Measurements from ENCODE around the gene EPB41. TPM values are rescaled to one million over a fixed set of nuclear protein-coding genes. Genes with fewer than 3 reads are reported as not detected.

EPB41 gene
- total and polyA plus RNA-seq, 2 of the 8 experiments (the other 6 are each of a cell fraction or from before 2014, with no cell fraction given): 36.7 to 109 TPM

GRCh38 chr1:29017975-29018712 is 103.8 kb downstream of the EPB41 start (continued):
- TF ChIP-seq GTF2F1 (IDR thresholded peaks at IDR 0.05; ENCODE audit: borderline replicate concordance, low read depth, low read length): no peak
- no peak for TF ChIP-seq CHD7 (IDR thresholded peaks at IDR 0.05; ENCODE audit: insufficient replicate concordance, low read length)
- no peak for TF ChIP-seq KDM5A (IDR thresholded peaks at IDR 0.05; ENCODE audit: low read length)
- no peak for TF ChIP-seq POLR2AphosphoS5 (IDR thresholded peaks at IDR 0.05; ENCODE audit: low read depth, low read length)
- TF ChIP-seq E2F6 (IDR thresholded peaks at IDR 0.05): no peak
- TF ChIP-seq ZNF274 (IDR thresholded peaks at IDR 0.05; ENCODE audit: borderline replicate concordance, extremely low read depth, low read length): no peak
- no peak for TF ChIP-seq KDM1A (IDR thresholded peaks at IDR 0.05; ENCODE audit: borderline replicate concordance, low read length)
- TF ChIP-seq SAP30 (IDR thresholded peaks at IDR 0.05; ENCODE audit: insufficient read depth, insufficient replicate concordance, low read length): no peak
